HG02981 (cell line): ENCODE data around the gene XIRP2.

Experiments used
- ATAC-seq: cut with Tn5 transposase; IDR thresholded peaks from one replicate; pipeline ENCODE4 v1.9.1; 2021; ENCODE audit warnings: mild to moderate bottlenecking, moderate library complexity; ENCODE audit not compliant: unreplicated experiment

Gene XIRP2

DNA sequence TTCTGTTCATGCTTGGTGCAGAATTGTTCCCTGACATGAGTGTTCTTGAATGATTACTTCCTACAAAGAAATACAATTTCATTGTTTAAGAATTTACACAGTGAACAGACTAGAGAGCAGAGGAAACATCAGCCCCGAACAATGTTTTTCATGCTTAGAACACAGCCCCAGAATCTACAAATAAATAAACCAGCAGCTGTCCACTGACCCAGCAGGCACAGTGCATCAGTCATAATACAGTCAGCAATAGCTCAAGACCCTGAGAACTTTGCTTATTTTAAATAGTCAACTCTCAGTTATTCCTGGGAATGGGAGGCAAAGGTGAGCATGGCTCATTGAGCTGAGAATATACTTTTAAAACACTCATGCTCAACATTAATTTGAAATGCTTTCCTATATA, 38.4 kb downstream of the XIRP2 start:
- no peak for ATAC-seq

GRCh38 chr2:166932032-166932431, 43.8 kb downstream of the XIRP2 start:
- no peak for ATAC-seq

GRCh38 chr2:166934817-166935216, 46.5 kb downstream of the XIRP2 start:
- no peak for ATAC-seq

- ATAC-seq = no peak
Measured at GRCh38 chr2:166942377-166942776, 54.1 kb downstream of the XIRP2 start.

- no peak for ATAC-seq
Measured at GRCh38 chr2:166944909-166945308, 56.6 kb downstream of the XIRP2 start.

GRCh38 chr2:166957686-166958085, 69.4 kb downstream of the XIRP2 start:
- ATAC-seq = no peak

- no peak for ATAC-seq
Measured at GRCh38 chr2:166958986-166959481, 70.8 kb downstream of the XIRP2 start.

DNA sequence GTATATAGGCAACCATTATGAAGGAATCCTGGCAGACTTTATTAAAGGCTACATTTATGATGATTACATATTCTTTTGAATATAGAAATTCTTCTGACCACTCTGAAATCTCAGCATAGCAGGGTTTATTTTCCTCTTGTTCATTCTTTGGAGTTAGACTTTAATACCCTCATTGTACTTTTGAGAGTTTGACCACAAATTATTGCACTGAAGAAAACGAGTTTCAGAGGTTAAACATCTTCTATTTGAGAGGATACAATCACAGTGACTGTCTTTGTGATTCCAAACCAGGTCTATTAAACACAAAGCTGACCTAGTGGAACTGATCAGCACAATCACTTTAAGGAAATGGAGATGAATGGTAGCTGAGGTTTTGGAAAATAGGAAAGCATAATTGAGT, 71.3 kb downstream of the XIRP2 start:
- ATAC-seq = no peak

DNA sequence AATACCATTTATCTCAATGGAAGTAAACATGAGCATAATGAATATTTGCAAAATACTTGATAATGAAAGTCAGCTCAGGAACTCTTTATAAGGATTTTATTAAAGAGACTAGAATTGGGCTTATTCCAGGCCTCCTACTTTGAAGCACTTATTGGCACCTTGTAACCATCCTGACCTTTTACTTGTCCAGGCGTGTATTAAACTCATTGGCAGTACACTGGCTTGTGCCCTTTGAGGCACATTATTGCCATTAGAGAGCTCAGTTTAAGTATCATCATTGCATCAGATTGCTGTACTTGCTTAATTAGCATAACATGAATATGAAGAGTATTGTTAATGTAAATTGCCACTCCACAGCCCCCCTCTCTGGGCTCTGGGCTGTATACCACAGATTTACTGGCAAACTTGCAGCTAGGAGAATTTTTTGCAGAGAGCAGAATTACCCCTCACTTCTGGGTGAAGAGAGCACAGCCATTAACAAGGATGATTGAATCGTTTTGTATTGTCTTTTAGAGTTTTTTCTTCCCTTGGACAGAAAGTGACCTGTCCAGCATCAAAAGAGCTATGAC, 72.5 kb downstream of the XIRP2 start:
- no peak for ATAC-seq

DNA sequence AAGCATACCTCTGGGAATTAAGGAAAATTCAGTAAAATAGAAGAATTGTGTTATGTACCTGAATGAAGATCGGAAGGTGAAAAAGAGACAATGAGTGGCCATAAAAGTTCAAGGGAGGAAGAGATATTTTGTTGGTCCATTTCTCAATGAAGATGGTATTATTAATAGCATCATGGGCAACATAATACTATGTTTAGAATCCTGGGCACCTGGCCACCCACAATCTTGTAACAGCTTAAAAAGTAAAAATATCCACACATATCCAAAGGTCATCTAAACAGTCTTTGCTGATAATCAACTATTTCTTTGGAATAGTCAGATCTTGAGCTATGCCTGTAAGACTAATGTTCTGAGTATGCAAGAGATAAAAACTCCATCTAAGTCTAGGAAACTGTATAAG, 73.7 kb downstream of the XIRP2 start:
- ATAC-seq = no peak

- ATAC-seq = no peak
Measured at GRCh38 chr2:166969486-166969885, 81.2 kb downstream of the XIRP2 start.

- ATAC-seq = no peak
Measured at GRCh38 chr2:166972002-166972401, 83.7 kb downstream of the XIRP2 start.

GRCh38 chr2:166972418-166972817, 84.1 kb downstream of the XIRP2 start:
- no peak for ATAC-seq

DNA sequence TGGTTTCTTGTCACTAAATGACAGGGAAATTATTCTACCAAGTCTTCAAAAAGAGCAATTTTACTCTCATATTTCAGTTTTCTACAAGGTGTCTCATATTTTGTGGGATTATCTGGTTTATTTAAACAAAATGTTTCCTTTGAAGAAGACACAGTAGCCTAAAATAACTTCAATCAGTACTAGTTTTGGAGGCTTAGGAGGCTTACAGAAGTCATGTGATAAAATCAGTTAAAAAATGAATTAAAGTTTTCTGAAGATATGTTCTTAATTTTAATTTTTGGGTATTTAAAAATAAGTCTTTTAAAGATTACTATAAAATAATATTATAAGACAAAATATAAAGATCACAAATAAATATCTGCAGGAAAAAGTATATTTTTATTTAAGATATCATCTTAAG, 95.9 kb downstream of the XIRP2 start:
- no peak for ATAC-seq

DNA sequence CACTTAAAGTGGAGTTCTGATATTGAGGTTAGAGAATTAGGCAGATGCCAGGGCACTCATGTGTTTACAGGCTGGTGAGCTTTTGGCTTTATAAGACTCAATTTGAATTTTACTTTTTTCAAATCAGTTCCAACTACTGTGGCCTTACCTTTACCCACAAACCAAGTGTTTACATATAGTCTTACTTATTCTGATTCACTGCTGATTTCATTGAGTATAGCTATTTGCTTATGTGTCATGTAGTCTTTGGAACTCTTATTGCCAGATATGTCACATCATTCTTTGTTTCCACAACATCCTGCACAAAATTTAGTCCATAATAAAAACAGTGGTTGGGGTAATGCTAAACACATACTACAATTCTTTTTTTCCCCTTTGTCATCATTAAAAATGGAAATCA, 96.5 kb downstream of the XIRP2 start:
- ATAC-seq = no peak

GRCh38 chr2:166994588-166995336, 106.5 kb downstream of the XIRP2 start:
- no peak for ATAC-seq

DNA sequence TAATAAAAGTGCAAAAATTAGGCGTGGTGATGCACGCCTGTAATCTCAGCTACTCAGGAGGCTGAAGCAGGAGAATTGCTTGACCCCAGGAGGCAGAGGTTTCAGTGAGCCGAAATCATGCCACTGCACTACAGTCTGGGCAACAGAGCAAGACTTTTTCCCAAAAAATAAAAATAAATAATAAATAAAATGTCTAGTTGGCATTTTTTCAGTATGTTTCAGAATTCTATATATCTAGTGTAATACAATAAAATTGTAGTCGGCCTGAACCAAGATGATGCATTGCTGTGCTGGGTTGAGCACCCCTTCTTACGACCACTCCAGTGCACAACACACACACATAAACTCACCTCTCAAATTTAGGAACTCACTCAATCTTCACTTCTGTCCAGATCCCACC, 108.2 kb downstream of the XIRP2 start:
- no peak for ATAC-seq

GRCh38 chr2:167001165-167001564, 112.9 kb downstream of the XIRP2 start:
- ATAC-seq = no peak

GRCh38 chr2:167005096-167005495, 116.8 kb downstream of the XIRP2 start:
- ATAC-seq = no peak

GRCh38 chr2:167013227-167013626, 124.9 kb downstream of the XIRP2 start:
- ATAC-seq = no peak

GRCh38 chr2:167015806-167016205, 127.5 kb downstream of the XIRP2 start:
- no peak for ATAC-seq

DNA sequence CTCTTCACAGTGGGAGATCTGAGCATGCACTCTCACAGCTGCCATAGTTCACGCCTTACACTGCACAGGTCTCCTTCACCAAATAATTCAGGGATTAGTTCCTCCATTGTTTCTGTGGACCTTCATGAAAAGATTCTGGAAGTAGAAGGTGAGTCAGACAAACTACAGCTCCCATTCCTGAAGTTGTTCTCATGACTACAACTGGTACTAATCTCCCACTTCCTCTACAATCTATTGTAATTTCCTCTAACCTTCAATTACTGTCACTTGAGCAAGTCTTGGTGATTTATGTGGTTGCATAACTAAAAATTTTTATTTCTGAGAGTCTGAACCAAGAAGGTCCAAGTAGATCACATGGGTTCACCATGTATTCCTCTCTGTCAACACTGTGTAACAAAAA, 128.7 kb downstream of the XIRP2 start:
- ATAC-seq = no peak

- ATAC-seq = no peak
Measured at GRCh38 chr2:167018590-167018989, 130.3 kb downstream of the XIRP2 start.
